K562 (cell line): ENCODE results near the gene PRR7. TPM values are rescaled to one million over a fixed set of nuclear protein-coding genes. Genes with fewer than 3 reads are reported as not detected.
A peak's percentile ranks its signal among the peaks of the same experiment; 100 is the strongest.

Experiments
- CHD1 ChIP-seq: fragments of 200-600 bp; sonication (generic); IDR thresholded peaks from one replicate; pipeline ENCODE4 v1.6.1; 2012; ENCODE audit warnings: mild to moderate bottlenecking, moderate library complexity, low read length, inconsistent platforms
- CREB1 ChIP-seq, 2 experiments: sonication (generic) in 1 of 2; formaldehyde crosslinking in 1 of 2; IDR thresholded peaks; 2 replicates each; pipeline versions ENCODE4 v1.6.1 to v1.8.0; 2012 to 2022; ENCODE audit warnings: inconsistent platforms in 1 of 2, mild to moderate bottlenecking in 1 of 2, missing genetic modification reagents in 1 of 2, moderate library complexity in 1 of 2
- DDX20 ChIP-seq: fragments of 450-650 bp; IDR thresholded peaks from 2 replicates; pipeline ENCODE4 v1.6.1; 2016; ENCODE audit warnings: missing genetic modification characterization, low read depth, mild to moderate bottlenecking, missing compliant biosample characterization, moderate library complexity
- HMG20B ChIP-seq: fragments of 250-450 bp; sonication (Bioruptor Pico); IDR thresholded peaks from 2 replicates; pipeline ENCODE4 v1.5.0; 2021; ENCODE audit warnings: mild to moderate bottlenecking
- LCOR ChIP-seq: sonication (generic); formaldehyde crosslinking; IDR thresholded peaks from 2 replicates; pipeline ENCODE4 v1.8.0; 2022; ENCODE audit warnings: mild to moderate bottlenecking, missing genetic modification reagents
- SMARCC2 ChIP-seq: fragments of 450-650 bp; IDR thresholded peaks from 2 replicates; pipeline ENCODE4 v1.6.1; 2017; ENCODE audit warnings: antibody characterized with exemption, moderate library complexity, mild to moderate bottlenecking, low read depth
- ZBTB1 ChIP-seq: sonication (generic); formaldehyde crosslinking; IDR thresholded peaks from 2 replicates; pipeline ENCODE4 v1.8.1; 2023; ENCODE audit warnings: missing genetic modification reagents, low read depth, mild to moderate bottlenecking, borderline replicate concordance
- polyA plus RNA-seq, 8 experiments: library from polyadenylated mRNA; depleted of rRNA in 4 of 8; stranded (reverse) in 5 of 8; unstranded in 3 of 8; fragments of >200 nt; fragmentation: Nextera tagmentation in 2 of 8; fragmentation: Illumina TruSeq in 1 of 8; extraction: Ambion mirVana in 2 of 8; extraction: Trizol in 1 of 8; gene quantifications; 2 replicates each; pipeline versions ENCODE4 v1.2.1 to v1.2.3, GENCODE V29; 2011 to 2014; ENCODE audit warnings: inconsistent platforms in 1 of 8, missing spikeins in 1 of 8
- total RNA-seq, 7 experiments: library from RNA; depleted of rRNA in 6 of 7; stranded (reverse); fragments of >200 nt in 6 of 7; fragmentation: Illumina TruSeq in 2 of 7; extraction: Trizol in 2 of 7; gene quantifications; 2 replicates each; pipeline versions ENCODE4 v1.2.1 to v1.2.3, GENCODE V29; 2011 to 2021; ENCODE audit warnings: low replicate concordance in 1 of 7
- TF ChIP-seq, protein P1 (sequence below): fragments of 450-650 bp; formaldehyde crosslinking; IDR thresholded peaks from 2 replicates; pipeline ENCODE4 v1.4.0; 2022; ENCODE audit warnings: missing genetic modification characterization
- TF ChIP-seq, protein P2 (sequence below), 3 experiments: IDR thresholded peaks in 2 of 3; conservative IDR thresholded peaks in 1 of 3; 2 replicates each; pipeline ENCODE4 v1.5.1; 2011 to 2012; ENCODE audit warnings: low read length in 3 of 3, mild to moderate bottlenecking in 3 of 3, control low read depth in 2 of 3, improper control_type of control experiment in 1 of 3, inconsistent platforms in 1 of 3, low read depth in 1 of 3, mixed read lengths in 1 of 3, moderate library complexity in 1 of 3; ENCODE audit not compliant: insufficient read depth in 2 of 3

Gene PRR7
- total and polyA plus RNA-seq, 9 of the 15 experiments (the other 6 are each of a cell fraction or from before 2014, with no cell fraction given): 0.80 to 11.3 (median 10.4) TPM; not detected in 4

DNA sequence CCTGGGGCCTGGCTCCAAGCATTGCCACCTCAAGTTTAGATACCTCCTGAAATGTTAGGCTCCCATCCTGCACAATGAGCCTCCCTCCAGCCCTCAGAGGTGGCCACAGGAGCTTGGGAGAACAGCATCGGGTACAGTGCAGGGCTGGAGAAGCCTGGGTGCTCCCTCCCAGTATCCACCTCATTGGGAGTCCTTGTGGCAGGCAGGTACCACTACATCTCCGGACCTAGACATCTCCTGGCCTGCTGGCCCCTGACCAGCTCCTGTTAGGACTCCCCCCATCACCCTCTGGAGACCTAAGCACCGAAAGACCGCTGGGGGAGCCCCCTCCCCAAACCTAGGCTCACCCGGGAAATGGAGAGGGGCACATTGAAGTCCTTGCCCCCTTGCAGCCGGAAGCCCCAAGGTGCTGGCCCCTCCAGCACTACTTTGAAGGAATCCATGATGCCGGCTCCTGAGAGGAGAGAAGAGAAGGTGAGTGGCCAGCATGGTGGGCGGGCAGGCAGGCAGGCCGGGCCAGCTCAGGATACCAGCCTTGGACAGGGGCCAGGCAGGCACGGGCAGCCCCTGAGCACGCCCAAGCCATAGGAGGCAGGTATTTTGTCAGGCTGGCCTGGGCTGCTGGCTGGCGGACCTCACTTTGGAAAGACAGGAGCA is 49.6 kb downstream of the PRR7 start (continued):
- TF ChIP-seq, protein P1, sequence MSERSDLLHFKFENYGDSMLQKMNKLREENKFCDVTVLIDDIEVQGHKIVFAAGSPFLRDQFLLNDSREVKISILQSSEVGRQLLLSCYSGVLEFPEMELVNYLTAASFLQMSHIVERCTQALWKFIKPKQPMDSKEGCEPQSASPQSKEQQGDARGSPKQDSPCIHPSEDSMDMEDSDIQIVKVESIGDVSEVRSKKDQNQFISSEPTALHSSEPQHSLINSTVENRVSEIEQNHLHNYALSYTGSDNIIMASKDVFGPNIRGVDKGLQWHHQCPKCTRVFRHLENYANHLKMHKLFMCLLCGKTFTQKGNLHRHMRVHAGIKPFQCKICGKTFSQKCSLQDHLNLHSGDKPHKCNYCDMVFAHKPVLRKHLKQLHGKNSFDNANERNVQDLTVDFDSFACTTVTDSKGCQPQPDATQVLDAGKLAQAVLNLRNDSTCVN: no peak
- TF ChIP-seq CHD1 (peak; percentile 30), ZBTB1 (CRISPR knock-in tag) (0 out of 2 replicates have a peak, but pooled peaks have one; percentile 59), DDX20 (tag) (no peak), LCOR (CRISPR knock-in tag) (0 out of 2 replicates have a peak, but pooled peaks have one; percentile 59), HMG20B (CRISPR knock-in tag) (peak; percentile 66; the same call in 1 of the 2 replicates), CREB1 (IDR thresholded peaks at IDR 0.05) (no peak), CREB1 (CRISPR knock-in tag; IDR thresholded peaks at IDR 0.05) (0 out of 2 replicates have a peak, but pooled peaks have one; percentile 27), SMARCC2 (no peak)
- TF ChIP-seq, protein P2, sequence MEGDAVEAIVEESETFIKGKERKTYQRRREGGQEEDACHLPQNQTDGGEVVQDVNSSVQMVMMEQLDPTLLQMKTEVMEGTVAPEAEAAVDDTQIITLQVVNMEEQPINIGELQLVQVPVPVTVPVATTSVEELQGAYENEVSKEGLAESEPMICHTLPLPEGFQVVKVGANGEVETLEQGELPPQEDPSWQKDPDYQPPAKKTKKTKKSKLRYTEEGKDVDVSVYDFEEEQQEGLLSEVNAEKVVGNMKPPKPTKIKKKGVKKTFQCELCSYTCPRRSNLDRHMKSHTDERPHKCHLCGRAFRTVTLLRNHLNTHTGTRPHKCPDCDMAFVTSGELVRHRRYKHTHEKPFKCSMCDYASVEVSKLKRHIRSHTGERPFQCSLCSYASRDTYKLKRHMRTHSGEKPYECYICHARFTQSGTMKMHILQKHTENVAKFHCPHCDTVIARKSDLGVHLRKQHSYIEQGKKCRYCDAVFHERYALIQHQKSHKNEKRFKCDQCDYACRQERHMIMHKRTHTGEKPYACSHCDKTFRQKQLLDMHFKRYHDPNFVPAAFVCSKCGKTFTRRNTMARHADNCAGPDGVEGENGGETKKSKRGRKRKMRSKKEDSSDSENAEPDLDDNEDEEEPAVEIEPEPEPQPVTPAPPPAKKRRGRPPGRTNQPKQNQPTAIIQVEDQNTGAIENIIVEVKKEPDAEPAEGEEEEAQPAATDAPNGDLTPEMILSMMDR (IDR thresholded peaks at IDR 0.05 in 2 of 3, conservative IDR thresholded peaks at IDR 0.05 in 1 of 3; ENCODE audit: insufficient read depth in 2 of 3, low read depth in 1 of 3, low read length in 3 of 3): peak; percentile 35 to 52 (median 45); a peak in 5 of 6 replicates
